DOHH2 (cell line): ENCODE data around the gene SEZ6.

Experiments used
- H3F3A ChIP-seq: fragments of 200-600 bp; sonication (generic), shearing (Covaris generic); 2 replicates; pipeline ENCODE4 v1.6.0; 2016; ENCODE audit warnings: antibody characterized with exemption, mild to moderate bottlenecking; ENCODE audit not compliant: control insufficient read depth, insufficient read depth
- H3K27ac ChIP-seq: fragments of 200-600 bp; sonication (generic); 2 replicates; pipeline ENCODE4 v1.5.1; 2014; ENCODE audit warnings: low read depth, mild to moderate bottlenecking, low read length, moderate library complexity
- H3K27me3 ChIP-seq: fragments of 200-600 bp; sonication (generic); 2 replicates; pipeline ENCODE4 v1.6.1; 2014; ENCODE audit warnings: mild to moderate bottlenecking, low read length, mixed read lengths; ENCODE audit not compliant: control insufficient read depth
- H3K36me3 ChIP-seq: fragments of 200-600 bp; sonication (generic); 2 replicates; pipeline ENCODE4 v1.6.1; 2014; ENCODE audit warnings: mild to moderate bottlenecking, low read length, moderate library complexity, mixed read lengths; ENCODE audit not compliant: control insufficient read depth
- H3K4me1 ChIP-seq: fragments of 200-600 bp; sonication (generic); 2 replicates; pipeline ENCODE4 v1.6.1; 2014; ENCODE audit warnings: mild to moderate bottlenecking, low read length, mixed read lengths; ENCODE audit not compliant: control insufficient read depth
- H3K4me2 ChIP-seq: fragments of 200-600 bp; sonication (generic); 2 replicates; pipeline ENCODE4 v1.6.0; 2014; ENCODE audit warnings: mild to moderate bottlenecking, low read length, moderate library complexity
- H3K4me3 ChIP-seq: fragments of 200-600 bp; sonication (generic); 2 replicates; pipeline ENCODE4 v1.5.1; 2014; ENCODE audit warnings: mild to moderate bottlenecking, low read length, mixed read lengths
- H3K79me2 ChIP-seq: fragments of 200-600 bp; sonication (generic); 2 replicates; pipeline ENCODE4 v1.6.1; 2014; ENCODE audit warnings: mild to moderate bottlenecking, low read length, mixed read lengths; ENCODE audit not compliant: control insufficient read depth
- H3K9me2 ChIP-seq: fragments of 200-600 bp; sonication (generic); replicated peaks from 2 replicates; pipeline ENCODE4 v1.6.1; 2014; ENCODE audit warnings: mild to moderate bottlenecking, low read length, mixed read lengths; ENCODE audit not compliant: control insufficient read depth
- H3K9me3 ChIP-seq: fragments of 200-600 bp; sonication (generic); 2 replicates; pipeline ENCODE4 v1.6.1; 2014; ENCODE audit warnings: antibody characterized with exemption, low read length, mixed read lengths; ENCODE audit not compliant: control insufficient read depth, insufficient read depth
- H4K20me1 ChIP-seq: fragments of 200-600 bp; sonication (generic); 2 replicates; pipeline ENCODE4 v1.6.0; 2014; ENCODE audit warnings: low read depth, mild to moderate bottlenecking, antibody characterized with exemption, low read length, moderate library complexity; ENCODE audit not compliant: control insufficient read depth, insufficient read depth
- EZH2phosphoT487 ChIP-seq: fragments of 200-600 bp; sonication (generic); IDR thresholded peaks from 2 replicates; pipeline ENCODE4 v1.6.1; 2017; ENCODE audit warnings: borderline replicate concordance, mild to moderate bottlenecking, antibody characterized with exemption, low read length, moderate library complexity, mixed read lengths
- TF ChIP-seq, protein P1 (sequence below): fragments of 200-600 bp; sonication (generic); IDR thresholded peaks from one replicate; pipeline ENCODE4 v1.5.1; 2014; ENCODE audit warnings: antibody characterized with exemption, mild to moderate bottlenecking, low read depth, low read length; ENCODE audit not compliant: poor library complexity, severe bottlenecking

Gene SEZ6

DNA sequence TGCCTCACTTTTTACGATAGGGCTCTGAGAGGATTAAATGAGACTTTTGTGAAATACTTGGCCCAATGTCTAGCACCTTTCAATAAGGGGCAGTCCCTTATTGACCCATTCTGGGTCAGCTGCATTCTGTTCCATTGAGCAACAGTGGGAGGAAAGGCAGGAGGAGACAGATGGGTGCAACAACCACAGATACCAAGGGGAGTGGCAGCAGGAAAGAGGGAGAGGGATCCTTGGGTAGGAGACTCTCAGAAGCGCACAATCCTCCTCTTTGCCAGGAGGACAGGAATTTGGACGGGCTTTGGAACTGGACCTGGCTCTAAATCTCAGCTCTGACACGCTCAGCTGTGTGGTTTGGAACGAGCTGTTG, 40.6 kb upstream of the SEZ6 start:
- Histone ChIP-seq H3K36me3 (no peaks in the 10 kb centered on the region), H3K4me2 (no peak overlapping the region), H3K27ac (no peak overlapping the region), H4K20me1 (no peaks in the 10 kb centered on the region), H3K4me1 (peaks cover 24% of the 10 kb centered on the region), H3K9me2 (no peaks in the 10 kb centered on the region), H3K79me2 (no peaks in the 10 kb centered on the region), H3K27me3 (peaks cover 17% of the 10 kb centered on the region), H3K9me3 (no peaks in the 10 kb centered on the region), H3F3A (no peaks in the 10 kb centered on the region), H3K4me3 (no peak overlapping the region)
- TF ChIP-seq, protein P1, sequence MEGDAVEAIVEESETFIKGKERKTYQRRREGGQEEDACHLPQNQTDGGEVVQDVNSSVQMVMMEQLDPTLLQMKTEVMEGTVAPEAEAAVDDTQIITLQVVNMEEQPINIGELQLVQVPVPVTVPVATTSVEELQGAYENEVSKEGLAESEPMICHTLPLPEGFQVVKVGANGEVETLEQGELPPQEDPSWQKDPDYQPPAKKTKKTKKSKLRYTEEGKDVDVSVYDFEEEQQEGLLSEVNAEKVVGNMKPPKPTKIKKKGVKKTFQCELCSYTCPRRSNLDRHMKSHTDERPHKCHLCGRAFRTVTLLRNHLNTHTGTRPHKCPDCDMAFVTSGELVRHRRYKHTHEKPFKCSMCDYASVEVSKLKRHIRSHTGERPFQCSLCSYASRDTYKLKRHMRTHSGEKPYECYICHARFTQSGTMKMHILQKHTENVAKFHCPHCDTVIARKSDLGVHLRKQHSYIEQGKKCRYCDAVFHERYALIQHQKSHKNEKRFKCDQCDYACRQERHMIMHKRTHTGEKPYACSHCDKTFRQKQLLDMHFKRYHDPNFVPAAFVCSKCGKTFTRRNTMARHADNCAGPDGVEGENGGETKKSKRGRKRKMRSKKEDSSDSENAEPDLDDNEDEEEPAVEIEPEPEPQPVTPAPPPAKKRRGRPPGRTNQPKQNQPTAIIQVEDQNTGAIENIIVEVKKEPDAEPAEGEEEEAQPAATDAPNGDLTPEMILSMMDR: no peak
- TF ChIP-seq EZH2phosphoT487: no peak

DNA sequence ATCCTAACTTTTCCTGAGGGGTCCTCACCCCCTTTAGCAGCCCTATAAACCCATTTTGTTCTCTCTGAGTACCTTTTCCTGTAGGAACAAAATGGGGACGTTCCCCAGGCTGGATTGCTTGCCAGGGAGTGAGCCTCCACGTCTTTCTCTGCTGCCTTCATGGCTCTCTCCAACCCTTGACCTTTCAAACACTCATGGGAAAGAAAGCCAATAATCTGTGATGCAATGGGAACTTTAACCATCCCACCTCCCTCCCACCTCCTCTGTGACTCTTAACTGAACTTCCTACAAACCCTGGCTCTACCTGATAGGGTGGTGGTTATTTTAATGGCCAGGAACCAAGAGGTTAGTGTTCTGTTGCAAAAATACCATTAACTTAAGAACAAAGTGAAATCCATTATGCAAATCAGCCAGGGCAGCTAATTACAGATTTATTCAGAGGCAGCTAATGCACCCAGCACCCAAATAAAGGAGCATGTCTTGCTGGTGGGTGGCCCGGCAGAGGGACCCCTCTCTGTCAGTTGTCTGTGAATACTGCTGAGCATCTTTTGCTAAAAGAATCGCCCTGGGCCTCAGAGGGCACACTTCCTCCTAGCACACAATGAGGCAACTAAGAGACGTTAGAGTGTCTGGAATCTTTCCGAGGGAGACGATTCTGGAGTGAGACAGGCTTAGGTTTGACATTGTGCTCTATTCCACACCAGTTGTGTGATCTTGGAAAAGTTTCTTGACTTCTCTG, 40.1 kb upstream of the SEZ6 start:
- H3K4me2 ChIP-seq: no peak overlapping the region
- peaks cover 24% of the 10 kb centered on the region for H3K4me1 ChIP-seq
- no peaks in the 10 kb centered on the region for H3K36me3 ChIP-seq
- H3K27me3 ChIP-seq: peaks cover 17% of the 10 kb centered on the region
- no peaks in the 10 kb centered on the region for H3K79me2 ChIP-seq
- H3K4me3 ChIP-seq: no peak overlapping the region
- H4K20me1 ChIP-seq: no peaks in the 10 kb centered on the region
- TF ChIP-seq, protein P1: no peak
- no peak for TF ChIP-seq EZH2phosphoT487
- H3K9me2 ChIP-seq: no peaks in the 10 kb centered on the region
- no peaks in the 10 kb centered on the region for H3F3A ChIP-seq
- no peaks in the 10 kb centered on the region for H3K9me3 ChIP-seq
- H3K27ac ChIP-seq: no peak overlapping the region

DNA sequence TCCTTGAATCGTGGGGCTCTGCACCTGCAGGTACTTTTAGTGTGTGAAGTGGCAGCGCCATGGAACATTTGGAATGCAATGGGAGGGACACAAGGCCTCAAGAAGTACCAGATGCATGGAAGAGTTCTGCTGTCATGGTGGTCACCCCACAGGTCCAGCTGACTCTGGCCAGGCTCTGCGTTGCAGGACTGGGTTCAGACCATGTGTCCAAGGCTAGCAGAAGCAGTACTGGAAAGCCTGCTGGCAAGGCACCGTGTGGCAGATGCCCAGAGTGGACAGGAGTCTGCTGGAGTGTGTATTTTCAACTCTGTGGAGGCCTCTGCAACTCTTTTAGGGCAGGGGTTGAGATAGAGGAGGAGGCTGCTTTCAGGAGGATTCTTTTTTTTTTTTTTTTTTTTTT, 39.2 kb upstream of the SEZ6 start:
- Histone ChIP-seq H3K9me3 (no peaks in the 10 kb centered on the region), H4K20me1 (no peaks in the 10 kb centered on the region), H3F3A (no peaks in the 10 kb centered on the region), H3K4me1 (peaks cover 24% of the 10 kb centered on the region), H3K4me3 (no peak overlapping the region), H3K36me3 (no peaks in the 10 kb centered on the region), H3K79me2 (no peaks in the 10 kb centered on the region), H3K27ac (no peak overlapping the region), H3K27me3 (peaks cover 16% of the 10 kb centered on the region), H3K4me2 (no peak overlapping the region), H3K9me2 (no peaks in the 10 kb centered on the region)
- TF ChIP-seq, protein P1: no peak
- no peak for TF ChIP-seq EZH2phosphoT487
